Mucosa of rectum (tissue), 2 donors: Measurements from ENCODE around the gene GTF2A1.

Experiments used
- H3K27ac ChIP-seq, 2 donors: one replicate each; pipeline ENCODE4 v1.7.0; 2013; ENCODE audit warnings: inconsistent platforms in 2 of 2, low read depth in 2 of 2, low read length in 2 of 2
- H3K27me3 ChIP-seq, 2 donors: one replicate each; pipeline ENCODE4 v1.7.0; 2013; ENCODE audit warnings: low read length in 2 of 2; ENCODE audit not compliant: control insufficient read depth in 2 of 2, insufficient read depth in 2 of 2
- H3K36me3 ChIP-seq, 2 donors: one replicate each; pipeline ENCODE4 v1.7.0; 2013; ENCODE audit warnings: low read length in 2 of 2; ENCODE audit not compliant: control insufficient read depth in 2 of 2, insufficient read depth in 2 of 2
- H3K4me1 ChIP-seq, 2 donors: one replicate each; pipeline ENCODE4 v1.7.0; 2013; ENCODE audit warnings: low read length in 2 of 2, mild to moderate bottlenecking in 1 of 2; ENCODE audit not compliant: control insufficient read depth in 2 of 2, insufficient read depth in 2 of 2
- H3K4me3 ChIP-seq, 2 donors: one replicate each; pipeline ENCODE4 v1.7.0; 2013; ENCODE audit warnings: low read length in 2 of 2
- H3K9ac ChIP-seq, 2 donors: one replicate each; pipeline ENCODE4 v1.7.0; 2013; ENCODE audit warnings: low read length in 2 of 2, low read depth in 1 of 2, mild to moderate bottlenecking in 1 of 2
- H3K9me3 ChIP-seq, 2 donors: one replicate each; pipeline ENCODE4 v1.7.0; 2013; ENCODE audit warnings: low read length in 2 of 2; ENCODE audit not compliant: control insufficient read depth in 2 of 2
- donor health status: healthy.
- donor health status: Normal muscosa, but diverticular disease.

The GTF2A1 gene

GRCh38 chr14:81219210-81219758 is 1.5 kb downstream of the GTF2A1 start:
- Histone ChIP-seq H3K27me3 (no peaks in the 10 kb centered on the region), H3K9ac (peak overlapping the region; percentile 90 to 96), H3K4me1 (peaks cover 2 to 14% of the 10 kb centered on the region in 2 donors), H3K36me3 (peaks cover 13 to 16% of the 10 kb centered on the region in 2 donors), H3K9me3 (no peaks in the 10 kb centered on the region), H3K27ac (peak overlapping the region; percentile 91 to 95), H3K4me3 (peak overlapping the region; percentile 88 to 91)

GRCh38 chr14:81211844-81212243 is 8.9 kb downstream of the GTF2A1 start:
- Histone ChIP-seq H3K27ac (no peak overlapping the region), H3K27me3 (no peaks in the 10 kb centered on the region), H3K36me3 (peaks cover 39 to 41% of the 10 kb centered on the region in 2 donors), H3K4me3 (no peak overlapping the region), H3K9me3 (no peaks in the 10 kb centered on the region), H3K4me1 (no peaks in the 10 kb centered on the region), H3K9ac (no peak overlapping the region)

- Histone ChIP-seq H3K9ac (no peak overlapping the region), H3K36me3 (peaks cover 27 to 33% of the 10 kb centered on the region in 2 donors), H3K4me3 (no peak overlapping the region), H3K9me3 (no peaks in the 10 kb centered on the region), H3K4me1 (no peaks in the 10 kb centered on the region), H3K27me3 (no peaks in the 10 kb centered on the region), H3K27ac (no peak overlapping the region)
Measured at GRCh38 chr14:81209167-81209836, 11.5 kb downstream of the GTF2A1 start.

GRCh38 chr14:81208489-81208888 is 12.3 kb downstream of the GTF2A1 start:
- peaks cover 28 to 33% of the 10 kb centered on the region in 2 donors for H3K36me3 ChIP-seq
- no peak overlapping the region for H3K9ac ChIP-seq
- no peaks in the 10 kb centered on the region for H3K4me1 ChIP-seq
- no peak overlapping the region for H3K27ac ChIP-seq
- no peaks in the 10 kb centered on the region for H3K9me3 ChIP-seq
- no peaks in the 10 kb centered on the region for H3K27me3 ChIP-seq
- no peak overlapping the region for H3K4me3 ChIP-seq

DNA sequence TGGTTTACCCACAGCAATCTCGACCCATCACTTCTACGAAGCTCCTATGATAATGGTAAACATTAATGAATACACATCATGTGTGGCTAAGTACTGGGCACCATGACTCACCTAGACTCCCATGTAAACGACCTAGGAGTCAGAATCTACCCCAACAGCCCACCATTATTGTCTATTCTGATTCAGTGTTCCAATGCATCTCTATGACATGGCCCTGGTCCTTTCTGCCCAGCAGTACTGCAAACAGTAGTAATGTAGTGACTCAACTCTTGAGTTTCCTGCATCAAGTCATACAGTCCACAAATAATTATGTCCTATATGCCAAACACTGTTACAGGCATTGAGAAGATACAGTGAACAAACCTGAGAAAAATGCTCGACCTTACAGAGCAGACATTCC is 14.6 kb downstream of the GTF2A1 start:
- H3K4me3 ChIP-seq = no peak overlapping the region
- no peaks in the 10 kb centered on the region for H3K4me1 ChIP-seq
- no peak overlapping the region for H3K9ac ChIP-seq
- H3K9me3 ChIP-seq = no peaks in the 10 kb centered on the region
- H3K36me3 ChIP-seq = peaks cover 42 to 44% of the 10 kb centered on the region in 2 donors
- no peak overlapping the region for H3K27ac ChIP-seq
- H3K27me3 ChIP-seq = no peaks in the 10 kb centered on the region

DNA sequence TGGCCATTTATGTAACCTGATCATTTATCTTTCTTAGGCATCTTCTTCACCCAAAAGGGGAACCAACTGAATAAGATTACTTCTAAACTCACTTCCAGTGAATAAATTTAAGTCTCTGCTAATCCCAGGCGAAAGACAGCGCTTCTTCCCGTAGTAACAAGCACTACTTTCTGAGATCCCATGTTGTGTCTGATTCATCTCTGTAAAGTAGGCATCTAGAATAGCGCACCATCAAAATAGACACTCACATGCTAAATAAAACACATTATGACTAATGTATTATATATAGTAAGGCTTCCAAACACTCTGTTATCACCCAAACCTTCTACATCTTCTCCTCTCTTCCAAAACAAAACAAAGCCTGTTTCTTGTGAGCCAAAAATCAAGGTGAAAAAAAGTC is 15.1 kb downstream of the GTF2A1 start:
- H3K9me3 ChIP-seq = no peaks in the 10 kb centered on the region
- H3K4me3 ChIP-seq = no peak overlapping the region
- no peak overlapping the region for H3K27ac ChIP-seq
- no peaks in the 10 kb centered on the region for H3K27me3 ChIP-seq
- H3K4me1 ChIP-seq = no peaks in the 10 kb centered on the region
- peaks cover 43 to 44% of the 10 kb centered on the region in 2 donors for H3K36me3 ChIP-seq
- H3K9ac ChIP-seq = no peak overlapping the region

- no peak overlapping the region for H3K4me3 ChIP-seq
Measured at GRCh38 chr14:81200054-81200453, 20.7 kb downstream of the GTF2A1 start.

DNA sequence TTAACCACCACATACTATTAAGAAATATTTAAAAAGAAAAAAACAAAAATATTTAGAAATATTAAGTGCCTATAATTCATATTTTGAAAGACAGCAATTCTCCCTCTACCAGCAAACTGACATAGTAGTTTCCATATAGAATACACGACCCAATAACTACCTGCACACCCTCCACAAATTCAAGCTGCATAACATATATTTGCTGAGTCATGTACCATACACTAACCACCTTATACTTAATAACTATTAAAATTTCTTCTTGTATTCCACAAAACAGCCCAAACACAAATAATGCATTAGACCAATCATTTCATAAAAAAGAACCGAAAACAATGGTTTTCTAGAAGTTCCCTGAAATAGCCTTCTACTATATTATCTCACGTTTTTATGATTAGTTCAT is 21.7 kb downstream of the GTF2A1 start:
- peaks cover 40 to 49% of the 10 kb centered on the region in 2 donors for H3K36me3 ChIP-seq
- H3K27me3 ChIP-seq = no peaks in the 10 kb centered on the region
- H3K9ac ChIP-seq = no peak overlapping the region
- H3K27ac ChIP-seq = no peak overlapping the region
- H3K4me3 ChIP-seq = no peak overlapping the region
- no peaks in the 10 kb centered on the region for H3K9me3 ChIP-seq
- no peaks in the 10 kb centered on the region for H3K4me1 ChIP-seq

More at GRCh38 chr14:81200054-81200453, 20.7 kb downstream of the GTF2A1 start:
- Histone ChIP-seq H3K4me1 (no peaks in the 10 kb centered on the region), H3K9me3 (no peaks in the 10 kb centered on the region), H3K27ac (no peak overlapping the region), H3K27me3 (no peaks in the 10 kb centered on the region), H3K36me3 (peaks cover 34 to 40% of the 10 kb centered on the region in 2 donors), H3K9ac (no peak overlapping the region)

DNA sequence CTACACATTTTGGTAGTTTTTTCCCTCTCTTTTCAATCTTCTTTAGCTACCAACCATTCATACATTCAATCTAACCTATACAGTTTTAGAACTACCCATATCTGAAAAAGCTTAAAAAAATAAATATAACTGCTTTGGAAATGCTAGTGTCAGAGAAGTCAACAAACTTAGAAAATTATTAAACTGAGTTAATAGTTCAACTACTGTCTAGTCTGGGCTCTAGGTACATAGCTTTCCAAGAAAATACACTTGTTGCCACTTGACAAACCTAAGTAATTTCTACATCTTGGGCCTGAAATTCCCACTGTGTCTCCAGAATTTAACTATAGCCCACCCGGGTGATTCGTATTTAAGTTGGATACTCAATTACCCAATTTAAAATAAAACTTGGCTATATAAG is 22.1 kb downstream of the GTF2A1 start:
- Histone ChIP-seq H3K9me3 (no peaks in the 10 kb centered on the region), H3K27me3 (no peaks in the 10 kb centered on the region), H3K4me3 (no peak overlapping the region), H3K9ac (no peak overlapping the region), H3K4me1 (no peaks in the 10 kb centered on the region), H3K27ac (no peak overlapping the region), H3K36me3 (peaks cover 39 to 49% of the 10 kb centered on the region in 2 donors)

DNA sequence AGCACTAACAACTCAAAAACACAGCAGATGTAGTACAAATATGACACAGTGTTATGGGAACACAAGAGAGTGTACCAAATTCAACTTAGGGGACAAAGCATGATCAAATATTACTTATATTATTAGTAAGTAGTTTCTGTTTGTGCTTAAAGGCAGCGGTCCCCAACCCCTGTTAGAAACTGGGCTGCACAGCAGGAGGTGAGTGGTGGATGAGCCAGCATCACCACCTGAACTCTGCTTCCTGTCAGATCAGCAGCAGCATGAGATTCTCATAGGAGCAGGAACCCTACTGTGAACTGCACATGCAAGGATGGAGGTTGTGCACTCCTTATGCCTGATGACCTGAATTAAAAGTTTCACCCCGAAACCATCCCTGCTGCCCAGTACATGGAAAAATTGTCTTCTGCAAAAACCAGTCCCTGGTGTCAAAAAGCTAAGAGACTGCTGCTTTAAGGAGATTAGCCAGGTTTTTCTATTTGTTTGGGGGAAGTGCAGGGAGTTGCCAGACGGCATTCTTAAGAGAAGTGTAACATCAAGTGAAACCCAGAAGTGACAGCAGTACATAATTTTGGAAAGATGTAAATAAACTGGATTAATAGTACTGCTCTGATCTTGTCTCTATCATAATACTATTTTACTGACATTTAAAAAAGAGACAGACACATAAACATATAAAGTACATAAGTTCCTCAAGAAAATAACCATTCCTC is 26.7 kb downstream of the GTF2A1 start:
- no peaks in the 10 kb centered on the region for H3K4me1 ChIP-seq
- no peak overlapping the region for H3K9ac ChIP-seq
- peaks cover 39 to 50% of the 10 kb centered on the region in 2 donors for H3K36me3 ChIP-seq
- no peak overlapping the region for H3K27ac ChIP-seq
- H3K9me3 ChIP-seq = no peaks in the 10 kb centered on the region
- H3K4me3 ChIP-seq = no peak overlapping the region
- H3K27me3 ChIP-seq = no peaks in the 10 kb centered on the region
